Tibial artery (tissue), 4 donors: ENCODE results near the gene HSPA8.

Source experiments
- DNase-seq, 2 donors: peaks; one replicate each; pipeline ENCODE4 v3.0.0-alpha.2; 2019
- H3K27ac ChIP-seq, 2 donors: fragments of 200-600 bp; sonication (generic) in 1 of 2; 1 replicate in 1 of 2; 2 replicates in 1 of 2; pipeline ENCODE4 v1.5.1; 2018 to 2019; ENCODE audit warnings: mild to moderate bottlenecking in 1 of 2
- H3K27me3 ChIP-seq, 2 donors: fragments of 200-600 bp; sonication (generic) in 1 of 2; one replicate each; pipeline versions ENCODE4 v1.5.1 to v1.6.0; 2016 to 2019
- H3K36me3 ChIP-seq, 3 donors: fragments of 200-600 bp; sonication (generic) in 2 of 3; one replicate each; pipeline ENCODE4 v1.5.1; 2016 to 2019; ENCODE audit warnings: mild to moderate bottlenecking in 2 of 3
- H3K4me1 ChIP-seq, 4 donors: fragments of 200-600 bp; sonication (generic) in 2 of 4; 1 replicate in 3 of 4; 2 replicates in 1 of 4; pipeline ENCODE4 v1.5.1; 2016 to 2019
- H3K4me3 ChIP-seq, 2 donors: fragments of 200-600 bp; sonication (generic) in 1 of 2; 1 replicate in 1 of 2; 2 replicates in 1 of 2; pipeline ENCODE4 v1.5.1; 2018 to 2019; ENCODE audit warnings: mild to moderate bottlenecking in 2 of 2
- H3K9me3 ChIP-seq, 3 donors: fragments of 200-600 bp; sonication (generic) in 1 of 3; one replicate each; pipeline ENCODE4 v1.5.1; 2016 to 2019
- CTCF ChIP-seq, 2 experiments: fragments of 200-600 bp in 1 of 2; fragments of 450-650 bp in 1 of 2; IDR thresholded peaks; one replicate each; pipeline ENCODE4 v1.5.1; 2017 to 2019; ENCODE audit warnings: antibody characterized with exemption in 2 of 2, mild to moderate bottlenecking in 1 of 2, moderate library complexity in 1 of 2
- intact Hi-C: fragments of 100-400 bp; cut with DNase I; formaldehyde crosslinking; loops from one replicate; pipeline ENCODE4 v1.15.0; 2023; ENCODE audit warnings: low total_unique reads

HSPA8 gene

GRCh38 chr11:123054301-123055065 is 7.5 kb downstream of the HSPA8 start:
- H3K27me3 ChIP-seq, result no peaks in the 10 kb centered on the region
- DNase-seq, result no peak
- peak; percentile 60 to 68 for TF ChIP-seq CTCF (IDR thresholded peaks at IDR 0.05)
- peaks cover 46 to 58% (median 56%) of the 10 kb centered on the region in 3 donors for H3K36me3 ChIP-seq
- no peaks in the 10 kb centered on the region for H3K9me3 ChIP-seq
- no peak overlapping the region for H3K4me3 ChIP-seq
- intact Hi-C loops, result no loop called here
- H3K4me1 ChIP-seq, result peaks cover 0 to 43% (median 34%) of the 10 kb centered on the region in 4 donors
- no peak overlapping the region for H3K27ac ChIP-seq

GRCh38 chr11:123052901-123053721 is 8.8 kb downstream of the HSPA8 start:
- Histone ChIP-seq H3K4me1 (peaks cover 0 to 30% (median 21%) of the 10 kb centered on the region in 4 donors), H3K36me3 (peaks cover 32 to 44% (median 42%) of the 10 kb centered on the region in 3 donors), H3K27me3 (no peaks in the 10 kb centered on the region), H3K27ac (no peak overlapping the region), H3K4me3 (no peak overlapping the region), H3K9me3 (no peaks in the 10 kb centered on the region)
- no peak for DNase-seq
- TF ChIP-seq CTCF (IDR thresholded peaks at IDR 0.05), result no peak
- intact Hi-C loops, result no loop called here

- Histone ChIP-seq H3K4me3 (no peak overlapping the region), H3K4me1 (peaks cover 0 to 15% (median 9%) of the 10 kb centered on the region in 4 donors), H3K9me3 (no peaks in the 10 kb centered on the region), H3K36me3 (peaks cover 18 to 30% (median 28%) of the 10 kb centered on the region in 3 donors), H3K27ac (no peak overlapping the region), H3K27me3 (no peaks in the 10 kb centered on the region)
- no peak for DNase-seq
- intact Hi-C loops, result no loop called here
- TF ChIP-seq CTCF (IDR thresholded peaks at IDR 0.05), result no peak
Measured at GRCh38 chr11:123051634-123052033, 10.3 kb downstream of the HSPA8 start.

GRCh38 chr11:123051146-123051545 is 10.8 kb downstream of the HSPA8 start:
- Histone ChIP-seq H3K27me3 (no peaks in the 10 kb centered on the region), H3K9me3 (no peaks in the 10 kb centered on the region), H3K36me3 (peaks cover 13 to 25% (median 23%) of the 10 kb centered on the region in 3 donors), H3K4me1 (peaks cover 0 to 10% (median 5%) of the 10 kb centered on the region in 4 donors), H3K4me3 (no peak overlapping the region), H3K27ac (no peak overlapping the region)
- TF ChIP-seq CTCF (IDR thresholded peaks at IDR 0.05), result no peak
- no peak for DNase-seq
- intact Hi-C loops, result no loop called here

- Histone ChIP-seq H3K27ac (no peak overlapping the region), H3K4me3 (no peak overlapping the region), H3K4me1 (no peaks in the 10 kb centered on the region), H3K27me3 (no peaks in the 10 kb centered on the region), H3K9me3 (no peaks in the 10 kb centered on the region), H3K36me3 (peaks cover 0 to 3% (median 1%) of the 10 kb centered on the region in 3 donors)
- intact Hi-C loops, result no loop called here
- DNase-seq, result no peak
- no peak for TF ChIP-seq CTCF (IDR thresholded peaks at IDR 0.05)
Measured at GRCh38 chr11:123047947-123048293, 14.0 kb downstream of the HSPA8 start.
